ENCODE data around the gene PGAP1.
A peak's percentile ranks its signal among the peaks of the same experiment; 100 is the strongest.

PGAP1 gene, protein sequence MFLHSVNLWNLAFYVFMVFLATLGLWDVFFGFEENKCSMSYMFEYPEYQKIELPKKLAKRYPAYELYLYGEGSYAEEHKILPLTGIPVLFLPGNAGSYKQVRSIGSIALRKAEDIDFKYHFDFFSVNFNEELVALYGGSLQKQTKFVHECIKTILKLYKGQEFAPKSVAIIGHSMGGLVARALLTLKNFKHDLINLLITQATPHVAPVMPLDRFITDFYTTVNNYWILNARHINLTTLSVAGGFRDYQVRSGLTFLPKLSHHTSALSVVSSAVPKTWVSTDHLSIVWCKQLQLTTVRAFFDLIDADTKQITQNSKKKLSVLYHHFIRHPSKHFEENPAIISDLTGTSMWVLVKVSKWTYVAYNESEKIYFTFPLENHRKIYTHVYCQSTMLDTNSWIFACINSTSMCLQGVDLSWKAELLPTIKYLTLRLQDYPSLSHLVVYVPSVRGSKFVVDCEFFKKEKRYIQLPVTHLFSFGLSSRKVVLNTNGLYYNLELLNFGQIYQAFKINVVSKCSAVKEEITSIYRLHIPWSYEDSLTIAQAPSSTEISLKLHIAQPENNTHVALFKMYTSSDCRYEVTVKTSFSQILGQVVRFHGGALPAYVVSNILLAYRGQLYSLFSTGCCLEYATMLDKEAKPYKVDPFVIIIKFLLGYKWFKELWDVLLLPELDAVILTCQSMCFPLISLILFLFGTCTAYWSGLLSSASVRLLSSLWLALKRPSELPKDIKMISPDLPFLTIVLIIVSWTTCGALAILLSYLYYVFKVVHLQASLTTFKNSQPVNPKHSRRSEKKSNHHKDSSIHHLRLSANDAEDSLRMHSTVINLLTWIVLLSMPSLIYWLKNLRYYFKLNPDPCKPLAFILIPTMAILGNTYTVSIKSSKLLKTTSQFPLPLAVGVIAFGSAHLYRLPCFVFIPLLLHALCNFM

DNA sequence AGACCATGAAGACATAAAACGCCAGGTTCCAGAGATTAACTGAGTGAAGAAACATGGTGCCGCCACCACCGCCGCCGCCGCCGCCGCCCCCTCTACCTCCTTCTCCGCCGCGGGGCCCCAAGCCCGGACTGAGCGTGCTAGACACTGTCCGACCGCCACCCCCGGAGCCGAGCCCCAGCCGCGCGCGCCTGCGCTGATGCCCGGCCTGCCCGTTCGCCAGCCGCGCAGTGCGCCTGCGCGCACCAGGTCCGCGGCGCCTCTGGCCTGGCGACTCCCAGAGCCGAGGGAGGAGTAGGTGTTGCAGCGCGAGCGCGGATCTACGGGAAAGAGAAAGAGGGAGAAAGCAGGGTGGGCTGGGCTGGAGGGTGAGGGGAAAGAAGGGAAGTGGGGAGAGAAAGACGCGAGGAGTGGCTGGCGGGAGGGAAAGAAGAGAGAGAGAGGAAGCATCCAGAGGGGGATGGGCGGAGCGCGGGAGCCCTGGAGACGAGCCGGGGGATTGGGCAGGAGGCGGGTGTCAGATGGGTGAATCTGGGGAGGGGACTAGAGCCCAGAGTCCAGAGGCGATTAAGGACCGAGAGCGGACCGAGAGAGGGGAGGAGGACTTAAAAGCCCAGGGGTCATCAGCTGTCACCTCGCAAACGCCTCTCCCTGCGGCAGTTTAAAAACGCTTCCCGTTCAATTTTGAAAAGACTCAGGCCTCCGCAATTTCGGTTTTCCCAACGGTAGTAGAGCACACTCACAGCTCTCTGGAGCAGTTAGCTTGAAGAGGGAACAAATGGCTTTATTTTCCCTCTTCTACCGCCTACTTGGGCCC, at the start of gene PGAP1:
PGAP1 (minus strand) TSS at position 146 of the 814 bp plus-strand sequence; CDS start at position 55, 91 bp downstream.
- peak; percentile 61 to 74 (median 64) for DNase-seq

DNA sequence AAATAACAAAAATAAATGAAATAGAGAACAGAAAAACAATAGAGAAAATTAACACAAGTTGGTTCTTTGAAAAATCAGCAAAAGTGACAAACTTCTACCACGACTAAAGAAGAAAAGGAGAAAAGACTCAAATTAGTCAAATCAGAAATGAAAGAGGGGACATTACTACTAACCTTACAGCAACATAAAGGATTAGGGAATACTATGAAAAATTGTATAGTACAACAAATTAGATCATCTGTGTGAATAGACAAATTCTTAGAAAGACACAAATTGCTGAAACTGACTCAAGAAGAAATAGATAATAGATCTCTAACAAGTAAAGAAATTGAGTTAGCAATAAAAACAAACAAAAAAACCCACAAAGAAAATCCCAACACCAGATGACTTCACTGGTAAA, 48.5 kb upstream of the PGAP1 start:
- DNase-seq: no peak

DNA sequence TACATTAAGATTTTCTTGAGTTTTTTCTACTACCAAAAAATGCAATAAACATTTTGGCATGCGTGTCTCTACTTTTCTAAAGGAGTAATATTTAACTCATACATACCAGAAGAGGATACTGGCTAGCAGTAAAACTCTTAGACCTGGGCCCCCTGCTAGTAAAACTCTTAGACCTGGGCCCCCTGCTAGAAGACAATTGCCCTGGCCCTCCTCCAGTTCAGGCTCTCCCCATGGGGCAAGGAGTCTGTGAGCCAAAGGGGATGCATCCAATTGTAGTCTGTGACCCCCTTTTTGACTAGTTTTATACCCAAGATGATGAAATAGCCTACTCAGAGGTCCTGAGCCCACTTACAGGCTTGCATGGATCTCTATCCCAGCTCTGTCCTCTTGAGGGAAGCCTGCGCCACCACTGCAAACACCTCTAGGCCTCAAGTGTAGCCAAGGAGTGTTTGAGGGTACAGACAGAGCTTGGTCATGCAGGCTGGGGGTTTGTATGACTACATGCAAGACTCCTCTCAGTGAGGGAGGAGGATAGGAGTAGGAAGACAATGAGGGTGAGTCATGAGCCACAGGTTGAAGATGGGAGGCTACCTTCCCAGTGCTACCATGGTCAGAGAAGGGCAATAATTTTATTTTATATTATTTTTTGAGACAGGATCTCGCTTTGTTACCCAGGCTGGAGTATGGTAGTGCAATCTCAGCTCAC, 45.2 kb upstream of the PGAP1 start:
- no peak for DNase-seq

DNA sequence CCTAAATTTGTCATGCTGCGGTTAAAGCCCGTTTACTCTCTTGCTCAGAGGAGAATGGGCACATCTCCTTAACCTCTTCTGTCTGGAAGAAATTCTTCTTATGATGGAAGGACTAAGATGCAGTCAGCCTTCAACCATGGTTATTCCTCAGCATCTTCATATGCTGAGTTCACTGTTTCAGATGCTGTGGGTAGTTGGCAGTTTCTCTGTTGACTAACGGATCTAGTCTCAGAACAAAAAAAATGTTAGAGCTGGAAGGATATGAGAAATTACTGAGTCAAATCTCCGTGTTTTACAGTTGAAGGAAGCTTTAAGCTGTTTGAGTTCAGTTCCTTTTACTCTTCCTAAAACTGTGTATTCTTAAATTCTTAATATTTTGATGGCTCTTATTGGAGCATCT, 43.6 kb upstream of the PGAP1 start:
- DNase-seq: no peak

DNA sequence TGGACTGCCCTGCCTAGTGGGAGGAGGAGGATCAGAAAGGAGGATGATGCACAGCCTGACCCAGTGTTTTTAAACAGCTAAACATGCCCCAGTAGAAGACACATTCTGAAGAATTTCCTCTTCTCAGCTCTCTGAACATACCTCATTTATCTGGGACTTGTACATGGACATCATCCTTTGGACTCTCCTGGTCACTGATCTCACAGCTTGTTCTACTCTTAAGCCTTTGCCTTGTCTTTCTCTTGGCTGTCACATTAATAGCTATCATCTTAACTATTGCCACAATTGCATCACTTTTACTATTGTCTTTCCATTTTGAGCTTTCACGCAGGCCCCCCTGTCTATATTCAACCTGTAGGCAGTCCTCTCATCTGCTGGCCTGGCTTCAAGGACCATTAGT, 42.0 kb upstream of the PGAP1 start:
- no peak for DNase-seq

DNA sequence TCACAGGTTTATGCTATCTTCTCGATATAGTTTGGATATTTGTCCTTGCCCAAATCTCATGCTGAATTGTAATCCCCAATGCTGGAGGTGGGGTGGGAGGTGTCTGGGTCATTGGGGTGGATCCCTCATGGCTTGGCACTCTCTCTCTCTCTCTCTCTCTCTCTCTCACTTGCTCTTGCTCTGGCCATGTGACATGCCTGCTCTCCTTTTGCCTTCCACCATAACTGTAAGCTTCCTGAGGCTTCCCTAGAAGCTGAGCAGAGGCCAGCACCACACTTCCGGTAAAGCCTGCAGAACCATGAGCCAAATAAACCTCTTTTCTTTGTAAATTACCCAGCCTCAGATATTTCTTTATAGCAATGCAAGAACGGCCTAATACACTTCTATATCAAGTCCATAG, 41.3 kb upstream of the PGAP1 start:
- no peak for DNase-seq

DNA sequence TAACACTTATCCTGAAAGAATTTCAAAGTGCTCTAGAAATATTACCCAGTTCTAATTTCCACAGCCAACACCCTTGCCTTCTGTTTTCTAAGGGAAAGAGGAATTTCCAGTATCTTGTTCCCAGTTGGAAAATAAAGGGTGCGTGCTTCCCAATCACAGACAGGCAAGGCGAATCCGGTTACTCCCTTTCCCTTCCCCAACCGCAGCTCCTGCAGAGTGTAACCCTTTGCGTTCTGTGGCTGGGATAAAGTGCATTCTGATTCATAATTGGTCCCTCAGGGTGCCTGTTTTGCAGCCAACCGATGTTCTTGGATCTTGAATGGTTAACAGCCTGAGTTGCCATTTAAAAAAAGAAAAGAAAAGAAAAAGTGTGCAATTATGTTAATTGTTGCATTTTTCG, 40.6 kb upstream of the PGAP1 start:
- DNase-seq: no peak

DNA sequence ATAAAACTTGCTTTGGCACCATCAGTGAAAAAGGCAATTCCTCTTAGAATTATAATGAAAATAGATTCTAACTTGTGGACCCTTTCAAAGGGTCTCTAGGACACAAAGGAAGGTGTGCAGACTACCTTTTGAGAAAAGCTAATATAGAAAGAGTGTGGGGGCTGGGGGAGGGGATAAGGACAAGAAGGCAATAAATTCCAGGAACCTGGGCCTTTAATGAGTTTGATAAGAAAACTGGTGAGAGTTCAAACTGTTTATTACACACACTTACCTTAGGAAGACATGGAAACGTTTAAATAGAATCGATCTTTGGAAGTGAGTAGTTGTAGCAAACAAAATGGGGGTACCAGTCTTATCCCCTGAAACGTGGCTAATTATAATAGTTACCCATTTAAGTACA, 39.6 kb upstream of the PGAP1 start:
- DNase-seq: no peak

DNA sequence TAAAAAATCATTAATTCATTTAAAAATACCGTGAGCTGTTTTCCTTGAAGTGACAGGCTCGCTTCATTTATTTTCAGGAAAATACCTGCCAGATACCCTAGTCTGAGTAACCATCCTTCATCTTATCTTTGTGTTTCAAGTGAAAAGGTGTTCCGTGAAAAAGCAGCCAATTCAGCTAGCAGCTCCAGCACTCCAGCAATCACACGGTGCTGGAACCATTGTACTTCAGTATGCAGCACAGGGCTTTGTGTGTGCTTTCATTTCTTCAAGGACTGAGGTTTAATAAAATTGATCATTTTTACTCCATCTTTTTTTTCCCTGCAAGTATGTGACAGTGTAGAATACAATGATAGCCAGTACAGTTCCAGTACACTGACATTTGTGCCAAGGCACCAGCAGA, 39.1 kb upstream of the PGAP1 start:
- no peak for DNase-seq

DNA sequence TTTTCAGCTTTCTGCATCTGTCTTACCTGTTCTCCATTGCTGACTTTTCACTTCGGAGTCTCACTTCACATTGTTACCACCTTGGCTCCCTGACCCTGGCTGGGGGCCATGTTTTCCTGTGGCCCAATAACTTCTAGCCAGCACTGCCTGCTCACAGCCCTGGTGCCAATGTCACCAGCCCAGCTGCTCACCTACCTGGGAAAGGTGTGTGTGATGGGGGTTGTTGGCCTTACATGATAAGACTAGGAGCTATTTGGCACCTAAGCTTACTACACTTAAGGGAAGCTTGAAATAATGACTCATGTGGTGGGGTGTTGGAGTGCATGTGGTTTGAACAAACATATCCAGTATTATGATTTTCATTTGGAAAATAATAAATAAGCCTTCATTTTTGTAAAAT, 37.5 kb upstream of the PGAP1 start:
- no peak for DNase-seq

DNA sequence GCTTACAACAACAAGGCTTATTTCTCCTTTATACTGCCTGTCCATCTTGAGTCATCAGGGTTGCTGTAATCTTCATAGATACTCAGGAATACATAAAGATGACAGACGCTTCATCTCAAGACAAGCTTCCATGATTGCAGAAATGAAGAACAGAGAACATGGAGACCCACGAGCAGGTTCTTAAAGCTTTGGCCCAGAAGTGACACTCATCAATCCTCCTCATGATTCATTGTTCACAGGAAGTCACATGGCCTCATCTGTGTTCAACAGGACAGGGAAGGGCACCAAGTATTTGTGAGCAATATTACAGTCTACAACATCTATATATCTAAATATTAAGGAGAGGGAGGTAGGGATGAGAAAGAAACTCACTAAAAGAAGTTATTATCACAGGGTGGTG, 36.5 kb upstream of the PGAP1 start:
- DNase-seq: no peak

DNA sequence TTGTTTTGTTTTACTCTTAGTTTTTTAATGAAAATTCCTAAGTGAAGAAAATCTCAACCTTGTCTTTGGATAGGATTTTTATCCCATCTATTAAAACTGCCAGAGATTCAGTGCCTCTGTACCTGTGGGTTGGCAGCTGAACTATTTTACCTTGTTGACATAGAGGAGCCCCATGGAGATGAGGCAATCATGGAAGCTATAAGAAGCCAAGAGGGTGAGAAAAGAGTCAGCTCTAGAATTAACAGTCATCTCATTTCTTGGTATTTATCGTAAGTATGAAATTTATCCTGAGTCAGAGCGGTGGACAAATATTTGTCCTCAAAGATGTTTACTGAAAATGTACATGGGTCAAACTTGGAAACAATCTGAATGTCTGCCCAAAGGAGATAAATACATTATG, 35.8 kb upstream of the PGAP1 start:
- DNase-seq: no peak

DNA sequence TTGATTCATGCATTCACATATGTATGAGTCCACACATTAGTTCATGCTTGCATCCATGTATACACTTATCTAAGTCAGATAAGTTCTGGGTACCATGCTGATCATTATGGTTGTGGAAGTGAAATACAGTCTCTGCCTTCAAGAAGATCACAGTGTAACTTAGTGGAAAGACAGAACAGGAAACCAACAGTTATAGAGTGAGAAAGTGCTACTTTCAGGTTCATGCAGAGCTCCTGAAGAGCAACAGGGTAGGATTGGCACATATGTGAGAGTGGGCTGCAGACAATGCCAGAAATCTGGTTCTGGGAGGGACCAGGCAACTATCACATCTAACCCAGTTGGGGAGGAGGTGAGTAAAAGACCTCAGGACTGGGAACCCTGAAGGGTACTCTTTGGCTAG, 35.4 kb upstream of the PGAP1 start:
- no peak for DNase-seq

DNA sequence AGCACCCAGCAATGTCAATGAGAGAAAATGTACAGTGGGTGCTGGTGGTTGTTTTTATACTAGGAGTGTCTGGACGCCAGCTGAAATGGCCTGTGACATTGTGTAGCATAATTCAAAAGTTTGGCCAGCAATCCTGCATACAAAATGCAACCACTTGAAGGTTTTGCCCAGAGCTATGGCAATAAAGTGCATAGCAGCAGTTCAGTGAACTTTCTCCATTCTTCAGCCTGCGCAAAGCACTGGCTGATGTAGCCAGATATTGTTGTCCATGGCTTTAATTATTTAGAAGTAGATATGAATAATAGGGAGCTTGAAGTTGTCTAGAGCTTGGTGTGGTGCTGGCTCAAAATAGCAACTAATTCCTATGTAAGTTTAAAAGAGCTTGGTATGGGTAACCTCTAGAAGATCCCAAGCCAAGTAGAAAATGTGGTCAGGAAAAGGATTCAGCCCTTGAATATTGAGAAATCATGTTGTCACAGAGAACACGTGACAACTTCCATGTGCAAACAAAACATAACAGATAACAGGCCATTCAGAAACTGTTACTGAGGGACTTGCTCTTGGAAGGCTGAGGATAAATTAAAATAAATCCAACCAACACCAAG, 33.3 kb upstream of the PGAP1 start:
- DNase-seq: no peak

DNA sequence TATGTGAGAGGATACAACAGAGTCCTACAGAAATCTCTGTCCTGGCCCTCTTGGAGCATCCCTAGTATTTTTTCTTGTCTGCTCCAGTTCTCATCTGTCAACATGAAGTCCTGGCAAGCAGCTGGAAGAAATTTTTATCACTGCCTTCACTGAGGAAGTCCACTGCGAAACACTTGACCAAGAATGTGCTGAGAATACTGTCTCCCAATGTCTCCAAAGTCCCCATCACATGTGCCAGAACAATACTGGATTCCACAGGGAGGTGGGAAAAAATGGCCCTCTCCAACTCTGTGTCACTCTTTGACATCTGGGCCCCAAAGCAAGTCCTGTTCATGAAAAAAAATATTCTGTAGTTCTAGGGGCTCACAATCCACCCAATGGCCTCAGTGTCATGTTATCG, 32.8 kb upstream of the PGAP1 start:
- no peak for DNase-seq

DNA sequence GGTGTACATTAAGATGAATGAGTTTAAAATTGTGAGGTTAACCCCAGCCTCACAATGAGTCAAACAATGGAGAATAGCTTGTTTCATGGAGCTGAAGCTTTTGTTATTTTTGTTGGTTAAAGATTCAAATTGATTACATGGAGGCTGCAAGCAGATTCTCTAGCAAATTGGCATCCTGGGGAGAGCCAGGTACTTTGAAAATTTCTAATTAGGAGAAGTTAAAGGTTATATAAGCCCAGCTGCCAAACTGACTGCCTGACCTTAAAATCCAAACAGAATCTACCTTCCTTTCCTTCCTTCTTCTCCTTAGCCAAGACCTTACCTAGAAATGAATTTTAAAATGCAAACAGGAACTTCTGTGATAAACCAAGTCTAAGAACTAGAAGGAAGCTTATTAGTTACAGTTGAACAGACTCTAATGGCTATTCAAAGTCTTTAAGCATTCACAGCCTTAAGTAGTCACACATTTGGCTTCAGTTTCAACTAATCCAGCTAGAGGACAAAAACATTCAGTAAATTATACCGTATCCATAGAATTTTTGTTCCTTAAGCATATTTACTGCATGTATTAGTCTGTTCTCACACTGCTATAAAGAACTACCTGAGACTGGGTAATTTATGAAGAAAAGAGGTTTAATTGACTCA, 31.5 kb upstream of the PGAP1 start:
- DNase-seq: no peak

DNA sequence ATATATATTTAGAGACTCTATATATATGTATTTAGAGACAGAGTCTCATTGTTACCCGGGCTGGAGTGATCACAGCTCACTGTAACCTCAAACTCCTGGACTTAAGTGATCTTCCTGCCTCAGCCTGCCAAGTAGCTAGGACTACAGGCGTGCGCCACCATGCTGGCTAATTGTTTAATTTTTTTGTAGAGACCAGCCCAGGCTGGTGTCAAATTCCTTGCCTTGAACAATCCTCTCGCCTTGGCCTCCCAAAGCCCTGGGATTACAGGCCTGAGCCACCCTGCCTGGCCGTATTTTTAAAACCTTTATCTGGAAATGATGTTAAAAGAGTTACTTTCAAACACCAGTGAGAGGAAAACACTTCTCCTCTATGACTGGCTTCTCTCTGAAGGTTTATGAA, 30.9 kb upstream of the PGAP1 start:
- DNase-seq: no peak

DNA sequence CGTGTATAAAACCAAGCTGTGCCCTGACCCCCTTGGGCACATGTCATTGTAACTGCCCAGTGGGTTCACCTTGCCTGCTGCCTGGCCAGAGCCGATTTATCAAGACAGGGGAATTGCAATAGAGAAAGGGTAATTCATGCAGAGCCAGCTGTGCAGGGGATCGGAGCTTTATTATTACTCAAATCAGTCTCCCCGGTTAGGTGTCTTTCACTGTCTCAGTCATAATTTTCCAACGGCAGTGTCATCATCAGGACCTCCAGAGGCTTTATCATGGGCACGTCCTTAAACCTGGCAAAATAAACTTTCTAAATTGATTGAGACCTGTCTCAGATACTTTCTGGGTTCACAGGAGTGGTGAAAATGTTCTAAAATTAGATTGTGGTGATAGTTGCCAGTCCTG, 29.6 kb upstream of the PGAP1 start:
- no peak for DNase-seq

DNA sequence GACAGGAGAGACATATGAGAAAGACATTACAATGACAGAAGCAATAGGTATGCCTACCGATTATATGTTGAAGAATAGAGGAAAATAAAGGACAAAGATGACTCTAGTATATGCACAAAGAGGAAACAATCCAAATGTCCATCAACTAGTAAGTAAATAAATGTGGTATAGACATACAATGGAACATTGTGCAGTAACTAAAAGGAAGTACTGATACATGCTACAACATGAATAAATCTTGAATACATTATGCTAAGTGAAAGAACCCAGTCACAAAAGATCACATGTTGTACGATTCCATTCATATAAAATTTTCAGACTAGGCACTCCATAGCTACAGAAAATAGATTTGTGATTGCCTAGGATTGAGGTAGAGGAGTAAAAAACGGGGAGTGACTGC, 28.5 kb upstream of the PGAP1 start:
- DNase-seq: no peak

DNA sequence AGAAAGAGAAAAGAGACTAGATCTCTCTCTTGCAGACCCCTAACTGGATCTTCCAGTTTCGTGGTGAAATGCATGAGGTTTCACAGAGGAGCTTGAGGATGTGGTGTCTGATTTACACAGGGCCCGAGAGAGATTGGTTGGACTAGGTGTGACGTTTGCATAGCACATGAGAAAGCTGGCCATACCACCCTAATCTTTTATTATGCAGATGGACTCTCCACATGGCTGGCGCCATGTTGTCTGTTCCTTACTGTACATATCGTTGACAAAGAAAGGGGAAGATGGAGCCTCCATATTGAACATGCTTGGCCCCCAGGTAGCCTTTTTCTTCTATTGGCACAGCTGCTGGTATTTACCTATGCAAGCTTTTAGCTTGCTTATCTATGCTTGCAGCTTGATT, 27.5 kb upstream of the PGAP1 start:
- no peak for DNase-seq

DNA sequence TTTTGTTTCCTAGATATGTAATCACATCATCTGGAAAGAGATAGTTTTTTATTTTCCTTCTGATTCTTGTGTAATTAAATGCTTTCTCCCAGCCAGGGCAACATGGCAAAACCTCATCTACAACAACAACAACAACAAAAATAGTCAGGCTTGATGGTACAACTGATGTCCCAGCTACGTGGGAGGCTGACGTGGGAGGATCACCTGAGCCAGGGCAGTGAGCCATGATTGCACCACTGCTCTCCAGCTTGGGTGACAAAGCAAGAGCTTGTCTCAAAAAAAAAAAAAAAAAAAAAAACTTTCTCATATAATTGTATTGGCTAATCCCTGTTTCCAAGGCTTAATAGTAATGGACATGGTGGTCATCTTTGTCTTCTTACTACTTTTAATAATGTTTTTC, 26.4 kb upstream of the PGAP1 start:
- DNase-seq: no peak

DNA sequence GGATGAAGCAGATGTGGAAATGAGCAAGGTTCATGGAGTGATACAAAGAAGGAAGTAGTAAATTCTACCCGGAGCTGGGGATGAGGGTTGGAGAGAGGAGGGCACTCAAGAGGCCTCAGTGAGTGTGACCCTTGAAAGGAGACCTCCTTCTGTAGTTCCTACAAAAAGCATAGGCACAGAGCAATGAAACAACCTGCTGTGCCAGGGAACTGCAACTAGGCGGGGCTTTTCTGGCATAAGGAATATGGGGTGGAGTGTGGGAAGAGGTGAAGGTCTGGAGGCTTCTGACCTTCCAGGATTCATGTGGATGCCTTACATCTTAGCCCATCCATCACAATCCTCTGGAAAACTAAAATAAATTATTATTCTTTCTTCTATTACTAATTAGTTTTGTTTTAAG, 25.5 kb upstream of the PGAP1 start:
- no peak for DNase-seq
